GM19023 (cell line): Measurements from ENCODE around the gene WBP4.
A peak's percentile ranks its signal among the peaks of the same experiment; 100 is the strongest.
"Not testable (repeated sequence)": the region's sequence is repeated elsewhere in the genome, so short reads cannot be mapped to it uniquely, and the experiment has no call there.

Experiments
- ATAC-seq: cut with Tn5 transposase; IDR thresholded peaks from one replicate; pipeline ENCODE4 v1.9.1; 2021; ENCODE audit warnings: mild to moderate bottlenecking, moderate library complexity; ENCODE audit not compliant: unreplicated experiment

WBP4 gene

DNA sequence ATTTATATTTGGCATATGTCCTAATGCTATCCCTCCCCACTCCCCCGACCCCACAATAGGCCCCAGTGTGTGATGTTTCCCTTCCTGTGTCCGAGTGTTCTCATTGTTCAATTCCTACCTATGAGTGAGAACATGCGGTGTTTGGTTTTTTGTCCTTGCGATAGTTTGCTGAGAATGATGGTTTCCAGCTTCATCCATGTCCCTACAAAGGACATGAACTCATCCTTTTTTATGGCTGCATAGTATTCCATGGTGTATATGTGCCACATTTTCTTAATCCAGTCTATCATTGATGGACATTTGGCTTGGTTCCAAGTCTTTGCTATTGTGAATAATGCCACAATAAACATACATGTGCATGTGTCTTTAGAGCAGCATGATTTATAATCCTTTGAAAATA lies 18.9 kb upstream of the WBP4 start:
- not testable (repeated sequence) for ATAC-seq

DNA sequence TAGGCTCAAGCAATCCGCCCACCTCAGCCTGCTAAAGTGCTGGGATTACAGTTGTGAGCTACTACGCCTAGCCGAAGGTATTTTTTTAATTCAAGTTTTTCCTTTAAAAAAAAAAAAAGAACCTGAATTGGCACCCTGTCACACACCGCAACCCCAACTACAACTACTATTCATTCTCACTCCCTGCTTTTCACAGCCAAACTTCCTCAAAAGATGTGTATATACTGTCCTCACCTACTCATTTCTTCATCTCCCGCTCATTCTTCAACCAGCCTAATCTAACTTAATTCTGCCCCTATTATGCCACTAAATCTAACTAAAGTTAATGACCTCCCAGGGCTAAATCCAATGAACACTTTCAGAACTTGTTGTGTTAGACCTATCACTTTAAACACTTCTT lies 12.7 kb upstream of the WBP4 start:
- no peak for ATAC-seq

DNA sequence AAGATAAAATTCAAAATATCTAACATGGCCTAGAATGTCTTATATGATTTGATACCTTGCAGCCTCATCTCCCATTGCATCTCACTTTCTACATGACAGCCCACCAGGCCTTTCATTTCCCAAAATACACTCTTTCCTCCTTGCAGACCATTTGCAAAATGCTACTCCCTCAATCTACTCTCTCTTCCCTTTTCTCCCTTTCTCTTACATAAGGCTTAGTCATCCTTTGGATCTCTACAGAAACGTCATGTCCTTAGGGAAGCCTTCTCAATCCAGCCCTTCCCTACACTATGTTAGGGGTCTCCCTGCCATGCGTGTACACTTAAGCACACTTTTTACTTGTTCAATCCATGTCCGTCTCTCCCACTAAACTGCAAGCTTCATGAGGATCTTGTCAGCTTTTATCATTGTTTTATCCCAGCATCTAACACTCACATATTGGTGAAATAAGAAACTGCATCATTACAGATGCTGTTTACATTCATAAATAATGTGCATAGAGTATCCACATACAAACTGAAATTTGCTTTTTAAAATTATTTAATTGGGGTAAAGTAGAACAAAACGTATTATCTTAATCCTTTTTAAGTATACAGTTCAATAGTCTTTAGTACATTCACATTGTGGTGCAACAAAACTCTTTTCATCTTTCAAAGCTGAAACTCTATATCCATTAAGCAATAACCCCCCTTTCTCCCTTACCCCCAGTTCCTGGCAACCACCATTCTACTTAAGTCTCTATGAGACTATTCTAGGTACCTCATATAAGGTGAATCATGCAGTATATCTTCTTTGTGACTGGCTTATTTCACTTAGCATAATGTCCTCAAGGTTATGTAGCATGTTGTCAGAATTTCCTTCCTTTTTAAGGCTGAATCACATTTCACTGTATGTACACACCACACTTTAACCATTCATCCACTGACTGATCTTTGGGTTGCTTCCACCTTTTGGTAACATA lies 11.5 kb upstream of the WBP4 start:
- no peak for ATAC-seq

DNA sequence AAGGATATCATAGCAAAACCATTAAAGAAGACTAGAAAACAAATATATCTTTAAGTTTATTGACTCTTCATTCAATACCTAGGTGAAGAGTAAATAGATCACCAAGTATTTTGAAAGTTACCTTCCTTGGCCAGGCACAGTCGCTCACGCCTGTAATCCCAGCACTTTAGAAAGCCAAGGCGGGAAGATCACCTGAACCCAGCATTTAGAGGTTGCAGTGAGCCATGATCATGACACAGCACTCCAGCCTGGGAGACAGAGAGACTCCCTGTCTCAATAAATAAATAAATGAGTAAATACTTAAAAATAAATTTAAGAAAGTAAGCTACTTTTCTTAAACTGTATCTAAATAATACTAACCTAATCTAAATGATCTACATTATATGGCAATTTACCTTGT lies 8.9 kb upstream of the WBP4 start:
- no peak for ATAC-seq

DNA sequence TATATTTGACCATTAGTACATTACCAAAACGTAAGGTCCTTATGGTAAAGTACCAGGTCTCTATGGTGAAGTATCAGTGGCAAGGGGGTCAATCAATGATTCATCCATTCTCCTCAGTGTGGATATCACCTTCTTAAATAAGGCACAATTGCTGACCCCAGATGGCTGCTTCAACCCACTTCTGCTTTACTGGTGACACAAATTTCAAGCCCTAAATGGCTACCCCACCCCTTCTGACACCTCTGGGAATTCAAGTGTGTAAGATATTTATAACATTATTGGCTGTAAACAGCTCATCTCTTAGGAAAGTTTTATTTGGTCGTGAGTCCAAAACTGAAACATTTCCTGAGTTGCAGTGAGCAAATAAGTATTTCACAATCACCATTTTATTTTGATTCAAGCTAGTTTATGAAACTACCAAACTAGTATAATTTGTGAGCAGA lies 7.9 kb upstream of the WBP4 start:
- ATAC-seq: peak; percentile 69

DNA sequence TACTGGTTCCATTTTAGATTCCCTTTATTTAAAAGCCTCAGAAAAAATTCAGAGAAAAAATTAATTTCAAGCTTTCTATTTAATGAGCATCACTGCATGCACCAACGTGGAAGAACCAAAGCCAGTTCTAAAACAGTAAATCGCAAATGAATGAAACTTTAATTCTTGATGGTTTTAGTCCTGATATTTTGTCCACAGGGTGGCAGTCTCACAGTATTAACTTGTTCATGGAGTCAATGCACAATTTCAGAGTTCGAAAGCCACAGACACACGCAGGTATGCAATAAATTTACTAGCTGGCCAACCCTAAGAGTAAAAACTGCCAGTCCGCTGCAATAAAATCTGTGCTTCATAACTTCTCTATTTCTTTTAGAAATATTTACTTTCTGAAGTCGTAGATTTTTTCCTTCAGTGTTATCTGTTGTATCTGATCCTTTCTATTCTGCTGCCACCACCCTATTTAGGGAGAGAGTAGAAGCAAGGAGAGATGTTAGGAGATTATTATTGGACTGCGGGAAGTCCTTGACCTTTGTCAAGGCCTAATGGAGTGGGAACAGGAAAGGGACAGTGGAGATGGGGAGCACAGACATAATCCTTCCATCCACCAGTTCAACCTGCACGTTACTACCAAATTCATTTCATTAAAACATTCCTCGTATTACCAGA lies 7.0 kb upstream of the WBP4 start:
- ATAC-seq: no peak

DNA sequence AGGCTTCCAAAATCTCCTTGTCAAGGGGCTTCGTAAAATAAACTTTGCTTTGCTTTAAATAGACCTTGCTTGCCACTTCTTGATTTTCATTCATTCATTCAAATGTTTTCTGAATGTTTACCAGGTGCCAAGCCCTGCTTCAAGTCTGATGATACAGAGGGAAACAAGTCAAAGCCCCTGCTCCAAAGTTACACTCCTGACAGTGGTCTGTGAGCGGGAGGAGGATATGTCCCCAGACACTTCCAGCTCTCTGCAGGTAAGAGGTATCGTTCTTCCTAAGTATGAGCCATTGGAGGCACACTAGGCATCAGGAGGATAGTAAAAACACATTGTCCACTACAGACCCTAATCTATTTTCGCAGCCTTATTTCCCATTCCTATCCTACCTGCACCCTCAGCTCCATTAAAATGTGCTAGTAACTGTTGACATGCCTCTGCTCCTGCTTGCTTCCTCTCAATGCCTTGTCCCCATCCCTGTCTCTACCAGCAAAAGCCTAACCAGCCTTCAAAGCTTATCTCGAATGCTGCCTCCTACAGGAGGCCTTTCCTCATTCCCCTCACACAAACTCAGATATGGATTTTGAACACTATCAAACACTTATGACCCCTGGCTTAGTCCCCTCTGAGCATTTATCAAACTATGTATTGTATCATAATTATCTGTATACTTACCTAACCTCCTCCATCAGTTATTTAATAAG lies 6.2 kb upstream of the WBP4 start:
- ATAC-seq: no peak

DNA sequence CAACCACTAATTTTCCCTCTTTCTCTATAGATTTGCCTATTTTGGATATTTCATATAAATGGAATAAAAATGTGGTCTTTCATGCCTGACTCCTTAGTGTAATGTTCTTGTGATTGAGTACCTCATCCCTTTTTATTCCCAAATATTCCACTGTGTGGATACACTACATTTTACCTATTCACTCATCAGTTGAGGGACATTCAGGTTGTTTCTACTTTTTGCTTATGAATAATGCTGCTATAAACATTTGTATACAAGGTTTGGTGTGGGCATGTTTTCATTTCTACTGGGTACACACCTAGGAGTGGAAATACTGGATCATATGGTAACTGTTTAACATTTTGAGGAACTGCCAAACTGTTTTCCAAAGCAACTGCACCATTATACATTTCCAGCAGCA lies 5.1 kb upstream of the WBP4 start:
- ATAC-seq: no peak

DNA sequence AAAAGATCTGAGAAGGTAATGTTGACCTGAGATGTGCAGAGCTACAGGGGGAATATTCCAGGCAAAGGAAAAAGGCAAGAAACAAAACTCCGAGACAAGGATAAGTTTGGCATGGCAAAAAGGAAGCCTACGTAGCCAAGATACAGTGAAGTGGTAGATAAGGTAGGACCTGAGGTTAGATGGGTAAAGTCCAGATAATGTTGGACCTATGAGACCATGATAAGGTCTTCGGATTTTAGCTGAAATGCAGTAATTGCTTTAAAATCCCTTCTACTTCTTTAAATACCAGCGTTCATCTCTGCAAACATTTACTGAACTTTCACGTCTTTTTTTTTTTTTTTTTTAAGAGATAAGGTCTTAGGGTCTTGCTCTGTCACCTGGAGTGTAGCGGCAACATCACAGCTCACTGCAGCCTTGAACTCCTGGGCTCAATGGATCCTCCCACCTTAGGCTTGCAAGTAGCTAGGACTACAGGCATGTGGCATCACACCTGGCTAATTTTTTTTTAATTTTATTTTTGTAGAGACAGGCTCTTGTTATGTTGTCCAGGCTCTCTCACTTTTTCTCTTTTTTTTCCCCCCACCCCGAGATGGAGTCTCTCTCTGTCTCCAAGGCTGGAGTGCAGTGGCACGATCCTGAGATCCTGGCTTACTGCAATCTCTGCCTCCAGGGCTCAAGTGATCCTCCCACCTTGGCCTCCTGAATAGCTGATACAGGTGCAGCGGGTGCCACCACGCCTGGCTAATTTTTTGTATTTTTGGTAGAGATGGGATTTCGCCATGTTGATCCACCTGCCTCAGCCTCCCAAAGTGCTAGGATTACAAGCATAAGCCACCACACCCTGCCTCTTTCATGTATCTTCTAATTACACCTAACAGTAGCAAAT lies 4.2 kb upstream of the WBP4 start:
- no peak for ATAC-seq

DNA sequence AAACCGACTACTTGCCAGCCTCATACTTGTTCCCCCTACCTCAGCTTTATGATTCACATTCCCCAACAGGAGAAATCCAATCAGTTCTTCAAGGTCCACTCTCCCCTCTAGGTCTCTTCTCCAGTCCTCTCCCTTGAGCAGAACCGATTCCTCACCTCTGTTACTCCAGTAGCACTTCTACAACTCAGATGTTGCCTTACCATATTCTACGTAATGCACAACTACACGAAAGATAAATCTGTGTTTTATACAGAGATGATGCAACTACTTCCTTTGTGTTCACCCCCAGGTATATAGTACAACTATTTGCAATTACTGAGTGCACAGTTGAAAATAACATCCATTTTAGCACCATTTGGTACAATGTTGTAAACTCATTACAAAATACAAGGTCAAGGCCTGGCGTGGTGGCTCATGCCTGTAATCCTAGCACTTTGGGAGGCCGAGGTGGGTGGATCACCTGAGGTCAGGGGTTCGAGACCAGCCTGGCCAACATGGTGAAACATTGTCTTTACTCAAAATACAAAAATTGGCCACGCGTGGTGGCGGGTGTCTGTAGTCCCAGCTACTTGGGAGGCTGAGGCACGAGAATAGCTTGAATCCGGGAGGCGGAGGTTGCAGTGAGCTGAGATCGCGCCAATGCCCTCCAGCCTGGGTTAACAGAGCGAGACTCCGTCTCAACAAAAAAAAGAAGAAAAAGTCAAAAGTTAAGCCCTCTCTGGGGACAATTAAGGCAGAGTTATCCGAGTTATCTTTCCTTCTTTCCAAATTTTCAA lies 2.8 kb upstream of the WBP4 start:
- ATAC-seq: no peak

DNA sequence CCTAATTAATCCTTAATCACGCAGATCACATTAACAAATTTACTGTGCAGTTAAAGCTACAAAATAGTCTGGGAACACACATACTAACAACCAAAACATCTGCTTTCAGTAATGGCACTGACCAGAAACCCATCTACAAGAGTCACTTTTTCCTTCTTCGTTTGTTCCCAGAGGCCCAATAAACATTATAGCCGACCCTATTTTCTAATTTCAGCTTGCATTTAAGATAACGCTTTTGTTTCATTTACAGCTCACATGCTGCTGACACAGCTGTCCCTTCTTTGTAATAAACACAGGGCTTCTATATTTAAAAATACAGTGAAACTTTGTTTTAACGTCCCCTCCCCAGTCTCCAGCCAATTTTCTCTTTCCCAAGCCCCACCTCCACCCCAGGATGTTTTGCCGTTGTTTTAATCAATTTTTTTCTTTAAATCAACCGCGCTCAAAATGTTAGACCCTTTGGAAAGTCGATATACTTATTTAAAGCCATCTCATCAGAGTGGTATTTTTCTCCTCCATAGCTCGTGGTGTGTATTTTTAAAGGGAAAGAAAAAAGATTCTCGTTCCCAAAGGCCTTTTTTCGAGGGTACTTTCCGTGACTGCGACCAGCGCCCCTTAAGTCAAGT lies 1.7 kb upstream of the WBP4 start:
- no peak for ATAC-seq

DNA sequence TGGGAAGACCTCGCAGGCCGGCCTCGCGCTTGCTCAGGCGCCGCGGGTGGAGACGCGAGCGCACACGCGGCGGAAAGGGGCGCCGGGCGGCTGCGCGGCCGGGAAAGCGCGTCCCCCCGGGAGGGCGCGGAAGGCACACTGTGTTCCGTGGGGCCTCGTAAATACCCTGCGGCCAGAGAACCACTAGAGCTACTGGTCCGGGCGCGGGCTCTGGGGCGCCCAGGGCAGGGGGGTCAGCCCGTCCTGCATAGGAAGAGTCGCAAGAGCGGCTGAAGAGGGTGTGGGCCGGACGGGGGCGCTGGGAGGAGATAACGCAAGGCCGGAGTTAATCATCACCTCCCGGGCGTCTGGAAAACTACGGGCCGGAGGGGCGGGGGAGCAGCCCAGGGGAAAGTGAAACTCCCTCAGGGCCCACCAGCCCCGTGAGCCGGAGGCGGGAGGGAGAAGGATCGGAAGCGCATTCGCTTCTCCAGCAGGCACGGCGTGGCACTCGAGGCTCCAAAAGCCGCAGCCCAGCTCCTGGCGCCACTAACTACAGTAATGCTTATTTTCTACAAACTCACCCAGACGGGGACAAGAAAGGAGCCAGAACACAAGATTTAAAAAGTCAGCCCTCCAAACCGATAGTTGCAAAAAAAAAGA lies 1.1 kb upstream of the WBP4 start:
- ATAC-seq: peak; percentile 43

DNA sequence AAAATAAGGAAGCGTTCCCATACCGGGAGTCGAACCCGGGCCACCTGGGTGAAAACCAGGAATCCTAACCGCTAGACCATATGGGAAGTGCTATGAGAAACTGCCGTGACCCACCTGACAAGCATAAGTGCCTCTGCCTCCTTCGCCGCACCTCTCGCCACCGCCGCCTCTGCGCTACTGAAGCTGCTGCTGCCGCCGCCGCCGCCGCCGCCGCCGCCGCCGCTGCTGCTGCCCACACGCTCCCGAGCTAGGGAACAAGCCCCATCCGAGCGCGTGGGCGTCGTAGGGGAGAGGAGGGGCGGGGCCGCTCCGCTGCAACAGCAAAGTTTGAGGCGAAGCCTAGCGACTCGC lies 610 bp upstream of the WBP4 start:
- ATAC-seq: peak; percentile 32

DNA sequence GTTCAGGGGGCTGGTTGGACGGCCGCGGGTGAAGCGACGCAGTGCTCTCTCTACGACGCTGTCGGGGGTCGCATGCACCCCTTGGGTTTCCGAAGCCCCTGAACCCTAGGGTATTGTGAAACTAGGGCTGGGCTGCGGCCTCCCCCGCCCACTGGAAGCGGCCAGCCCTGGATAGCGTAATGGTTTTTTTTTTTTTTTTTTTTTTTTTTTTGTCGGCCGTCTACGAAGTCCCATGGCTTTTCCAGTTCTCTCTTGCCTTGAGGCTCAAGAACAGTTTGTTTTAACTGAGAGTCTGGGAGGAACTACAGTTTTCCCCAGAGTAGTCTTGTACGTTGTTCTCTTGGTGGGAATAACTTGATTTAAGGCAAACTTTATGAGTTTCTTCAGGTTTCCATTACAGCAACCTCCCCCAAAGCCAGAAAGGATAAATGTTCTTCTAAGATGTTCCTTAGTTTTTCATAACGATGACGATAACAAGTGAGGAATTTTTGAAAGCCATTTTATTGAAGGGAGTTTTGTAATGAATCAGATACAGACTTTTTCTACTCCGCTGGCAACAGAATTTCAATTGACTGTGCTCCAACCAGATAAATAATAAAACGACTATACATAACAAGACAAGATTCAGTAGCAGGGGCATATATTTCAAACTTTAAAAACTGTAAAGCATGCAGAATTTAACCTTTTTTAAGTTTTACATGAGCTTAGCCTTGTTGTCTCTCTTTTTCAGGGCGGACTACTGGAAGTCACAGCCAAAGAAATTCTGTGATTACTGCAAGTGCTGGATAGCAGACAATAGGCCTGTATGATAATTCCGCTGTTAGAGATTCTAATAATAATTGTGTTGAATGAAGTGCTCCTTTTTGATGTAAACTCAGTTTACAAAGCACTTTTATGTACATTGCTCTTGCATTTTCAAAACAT lies 867 bp downstream of the WBP4 start:
- ATAC-seq: peak; percentile 34

DNA sequence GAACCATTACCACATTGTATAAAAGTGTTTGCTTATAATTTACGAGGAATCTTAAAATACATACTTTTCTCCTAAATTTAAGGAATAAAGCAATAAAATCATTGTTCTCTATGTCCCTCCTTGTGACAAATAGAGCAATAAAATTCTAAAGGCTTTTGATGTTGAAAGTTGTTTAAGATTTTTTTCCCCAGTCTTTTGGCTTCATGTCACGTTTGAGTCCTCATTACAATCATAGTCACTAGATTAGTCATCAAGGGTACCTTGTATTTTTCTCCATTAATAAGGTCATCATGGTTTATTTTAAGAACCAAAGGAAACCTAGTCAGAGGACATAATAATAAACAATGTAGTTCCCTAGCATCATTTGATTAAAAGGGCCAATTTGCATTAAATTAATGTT lies 3.2 kb downstream of the WBP4 start:
- no peak for ATAC-seq

DNA sequence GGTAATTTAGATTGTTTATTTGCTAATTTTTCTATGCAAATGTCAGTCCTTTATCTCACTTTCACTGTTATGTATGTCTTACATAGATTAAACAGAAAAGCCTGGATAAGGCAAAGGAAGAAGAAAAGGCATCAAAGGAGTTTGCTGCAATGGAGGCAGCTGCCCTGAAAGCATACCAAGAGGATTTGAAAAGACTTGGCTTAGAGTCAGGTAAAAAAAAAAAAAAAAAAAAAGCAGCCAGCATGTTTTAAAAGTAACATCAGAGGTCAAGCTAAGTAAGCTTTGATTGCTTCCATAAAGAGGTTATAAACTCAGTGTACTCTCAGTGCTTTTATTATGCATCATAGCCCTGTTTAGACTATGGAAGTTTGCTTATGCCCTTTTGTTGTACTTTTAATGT lies 3.8 kb downstream of the WBP4 start:
- ATAC-seq: no peak

DNA sequence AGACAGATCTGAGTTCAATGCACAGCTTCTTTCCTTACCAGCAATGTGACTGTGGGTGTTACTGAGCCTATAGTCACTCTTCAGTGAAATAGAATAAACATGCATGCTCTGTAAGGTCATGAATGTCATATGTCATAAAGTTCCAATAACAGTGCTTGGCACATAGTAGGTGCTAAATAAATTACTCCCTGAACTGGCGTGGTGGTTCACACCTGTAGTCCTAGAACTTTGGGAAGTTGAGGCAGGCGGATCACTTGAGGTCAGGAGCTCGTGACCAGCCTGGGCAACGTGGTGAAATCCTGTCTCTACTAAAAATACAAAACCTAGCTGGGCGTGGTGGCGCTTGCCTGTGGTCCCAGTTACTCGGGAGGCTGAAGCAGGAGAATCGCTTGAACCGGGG lies 13.2 kb downstream of the WBP4 start:
- ATAC-seq: no peak

DNA sequence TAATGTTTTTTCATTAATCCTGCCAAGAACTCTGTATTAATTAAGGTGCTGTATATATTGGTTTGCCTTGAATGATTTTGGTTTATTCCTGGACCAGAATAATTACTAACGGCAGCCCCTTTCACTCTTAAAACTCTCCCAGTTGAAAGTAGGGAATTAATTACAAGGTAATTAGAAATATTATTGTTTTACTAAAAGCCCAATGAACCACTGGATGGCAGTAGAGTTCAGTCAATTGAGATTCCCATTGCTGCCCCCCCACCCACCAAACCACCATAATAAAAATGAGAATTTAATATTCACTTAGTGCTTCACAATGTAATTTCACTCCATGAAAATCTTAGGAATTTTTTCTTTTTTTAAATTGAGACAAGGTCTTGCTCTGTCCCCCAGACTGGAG lies 13.7 kb downstream of the WBP4 start:
- ATAC-seq: no peak
